ENCODE data around the gene KREMEN1.
A peak's percentile ranks its signal among the peaks of the same experiment; 100 is the strongest.

KREMEN1 gene

GRCh38 chr22:29148036-29148435 lies 75.2 kb downstream of the KREMEN1 start:
- Mint-ChIP-seq H3K9me3 (no peaks in the 10 kb centered on the region), H3K27me3 (ENCODE audit: low read depth) (no peaks in the 10 kb centered on the region), H3K4me1 (peaks cover 79% of the 10 kb centered on the region), H3K27ac (peak overlapping the region; percentile 53 to 81 (median 73)), H3K36me3 (ENCODE audit: low read depth) (peaks cover 12% of the 10 kb centered on the region), H3K4me3 (no peak overlapping the region)
- no peak for TF ChIP-seq CTCF (IDR thresholded peaks at IDR 0.05; ENCODE audit: unreplicated experiment in 3 of 3)

- no peak for TF ChIP-seq CTCF (IDR thresholded peaks at IDR 0.05; ENCODE audit: unreplicated experiment in 3 of 3)
- Mint-ChIP-seq H3K4me3 (no peak overlapping the region), H3K36me3 (ENCODE audit: low read depth) (peaks cover 12% of the 10 kb centered on the region), H3K4me1 (peaks cover 85% of the 10 kb centered on the region), H3K27ac (peak overlapping the region in 1 of 3 experiments; percentile 63), H3K27me3 (ENCODE audit: low read depth) (no peaks in the 10 kb centered on the region), H3K9me3 (no peaks in the 10 kb centered on the region)
These were observed 76.0 kb downstream of the KREMEN1 start for GRCh38 chr22:29148826-29149225.

GRCh38 chr22:29149841-29150555 lies 77.2 kb downstream of the KREMEN1 start:
- Mint-ChIP-seq H3K36me3 (ENCODE audit: low read depth) (peaks cover 12% of the 10 kb centered on the region), H3K4me3 (peak overlapping the region in 1 of 3 experiments; percentile 48), H3K27me3 (ENCODE audit: low read depth) (no peaks in the 10 kb centered on the region), H3K4me1 (peaks cover 85% of the 10 kb centered on the region), H3K27ac (peak overlapping the region; percentile 59 to 72 (median 63)), H3K9me3 (no peaks in the 10 kb centered on the region)
- TF ChIP-seq CTCF (IDR thresholded peaks at IDR 0.05; ENCODE audit: unreplicated experiment in 3 of 3) = no peak

GRCh38 chr22:29150701-29151100 lies 77.9 kb downstream of the KREMEN1 start:
- Mint-ChIP-seq H3K27ac (peak overlapping the region; percentile 59 to 72 (median 63)), H3K4me1 (peaks cover 79% of the 10 kb centered on the region), H3K36me3 (ENCODE audit: low read depth) (peaks cover 12% of the 10 kb centered on the region), H3K4me3 (no peak overlapping the region), H3K9me3 (no peaks in the 10 kb centered on the region), H3K27me3 (ENCODE audit: low read depth) (no peaks in the 10 kb centered on the region)
- TF ChIP-seq CTCF (IDR thresholded peaks at IDR 0.05; ENCODE audit: unreplicated experiment in 3 of 3) = no peak

- Mint-ChIP-seq H3K4me1 (peaks cover 78% of the 10 kb centered on the region), H3K9me3 (no peaks in the 10 kb centered on the region), H3K4me3 (no peak overlapping the region), H3K36me3 (ENCODE audit: low read depth) (peaks cover 12% of the 10 kb centered on the region), H3K27me3 (ENCODE audit: low read depth) (no peaks in the 10 kb centered on the region), H3K27ac (peak overlapping the region in 1 of 3 experiments; percentile 94)
- no peak for TF ChIP-seq CTCF (IDR thresholded peaks at IDR 0.05; ENCODE audit: unreplicated experiment in 3 of 3)
These were observed 78.5 kb downstream of the KREMEN1 start for GRCh38 chr22:29151316-29151715.

Data from nephron (organoid).